Parathyroid adenoma (tissue), 2 donors: Measurements from ENCODE around the gene MT1F.

ENCODE experiments used
- H2AFZ ChIP-seq: fragments of 300-600 bp; sonication (generic); one replicate; pipeline ENCODE4 v1.7.0; 2017; ENCODE audit warnings: antibody characterized with exemption, mild to moderate bottlenecking
- H3K27ac ChIP-seq: fragments of 300-600 bp; sonication (generic); one replicate; pipeline ENCODE4 v1.7.0; 2017
- H3K27me3 ChIP-seq: fragments of 300-600 bp; sonication (generic); one replicate; pipeline ENCODE4 v1.7.0; 2017; ENCODE audit warnings: low read length; ENCODE audit not compliant: control insufficient read depth, insufficient read depth
- H3K36me3 ChIP-seq: fragments of 300-600 bp; sonication (generic); one replicate; pipeline ENCODE4 v1.7.0; 2017; ENCODE audit warnings: low read length; ENCODE audit not compliant: control insufficient read depth, insufficient read depth
- H3K4me1 ChIP-seq: fragments of 300-600 bp; sonication (generic); one replicate; pipeline ENCODE4 v1.7.0; 2017; ENCODE audit warnings: control low read depth
- H3K4me2 ChIP-seq: fragments of 300-600 bp; sonication (generic); one replicate; pipeline ENCODE4 v1.7.0; 2017; ENCODE audit warnings: low read length
- H3K4me3 ChIP-seq: fragments of 300-600 bp; sonication (generic); one replicate; pipeline ENCODE4 v1.7.0; 2017; ENCODE audit warnings: low read depth, low read length
- H3K79me2 ChIP-seq: fragments of 300-600 bp; sonication (generic); one replicate; pipeline ENCODE4 v1.7.0; 2017; ENCODE audit warnings: control low read depth
- H3K9ac ChIP-seq: fragments of 300-600 bp; sonication (generic); one replicate; pipeline ENCODE4 v1.7.0; 2017; ENCODE audit warnings: mild to moderate bottlenecking
- H3K9me3 ChIP-seq: fragments of 300-600 bp; sonication (generic); one replicate; pipeline ENCODE4 v1.7.0; 2017; ENCODE audit warnings: low read length; ENCODE audit not compliant: control insufficient read depth
- CTCF ChIP-seq: fragments of 300-600 bp; sonication (generic); IDR thresholded peaks from one replicate; pipeline ENCODE4 v1.7.0; 2017; ENCODE audit warnings: antibody characterized with exemption, mild to moderate bottlenecking
- donor health status: primary hyperparathyroidism.

MT1F gene

GRCh38 chr16:56679078-56679730 is 21.4 kb downstream of the MT1F start:
- peak overlapping the region; percentile 31 for H2AFZ ChIP-seq
- H3K4me3 ChIP-seq, result no peak overlapping the region
- no peak overlapping the region for H3K4me2 ChIP-seq
- no peaks in the 10 kb centered on the region for H3K79me2 ChIP-seq
- H3K9me3 ChIP-seq, result no peaks in the 10 kb centered on the region
- peaks cover 13% of the 10 kb centered on the region for H3K4me1 ChIP-seq
- H3K9ac ChIP-seq, result no peak overlapping the region
- H3K27ac ChIP-seq, result peak overlapping the region; percentile 9
- H3K36me3 ChIP-seq, result no peaks in the 10 kb centered on the region
- H3K27me3 ChIP-seq, result no peaks in the 10 kb centered on the region
- no peak for TF ChIP-seq CTCF

- no peaks in the 10 kb centered on the region for H3K36me3 ChIP-seq
- H3K4me2 ChIP-seq, result no peak overlapping the region
- H3K4me1 ChIP-seq, result peaks cover 13% of the 10 kb centered on the region
- no peaks in the 10 kb centered on the region for H3K79me2 ChIP-seq
- no peak overlapping the region for H3K9ac ChIP-seq
- H3K27ac ChIP-seq, result peak overlapping the region; percentile 9
- H3K27me3 ChIP-seq, result no peaks in the 10 kb centered on the region
- no peaks in the 10 kb centered on the region for H3K9me3 ChIP-seq
- no peak for TF ChIP-seq CTCF
- no peak overlapping the region for H2AFZ ChIP-seq
- H3K4me3 ChIP-seq, result no peak overlapping the region
These were observed 22.1 kb downstream of the MT1F start for GRCh38 chr16:56679818-56680217.

- Histone ChIP-seq H3K4me3 (peak within 1 kb of the TSS; percentile 72), H3K9me3 (no peaks in the 10 kb centered on the region), H3K9ac (peak within 1 kb of the TSS; percentile 17), H3K4me1 (peaks cover 19% of the 10 kb centered on the region), H3K27ac (peak within 1 kb of the TSS; percentile 79), H2AFZ (peak within 1 kb of the TSS; percentile 85), H3K4me2 (peak within 1 kb of the TSS; percentile 73), H3K79me2 (no peaks in the 10 kb centered on the region), H3K27me3 (no peaks in the 10 kb centered on the region), H3K36me3 (no peaks in the 10 kb centered on the region)
- peak; percentile 4 for TF ChIP-seq CTCF
These were observed 24.4 kb downstream of the MT1F start, which contains the start of gene MT1X for GRCh38 chr16:56681939-56682702. TSS of gene MT1X (plus strand) at chr16:56682470. CDS start at chr16:56682541, 71 bp downstream.

- H3K36me3 ChIP-seq, result no peaks in the 10 kb centered on the region
- TF ChIP-seq CTCF, result no peak
- H3K27me3 ChIP-seq, result no peaks in the 10 kb centered on the region
- H2AFZ ChIP-seq, result peak overlapping the region; percentile 85
- H3K27ac ChIP-seq, result peak overlapping the region; percentile 79
- H3K4me2 ChIP-seq, result peak overlapping the region; percentile 73
- peak overlapping the region; percentile 72 for H3K4me3 ChIP-seq
- H3K79me2 ChIP-seq, result no peaks in the 10 kb centered on the region
- no peaks in the 10 kb centered on the region for H3K9me3 ChIP-seq
- peaks cover 19% of the 10 kb centered on the region for H3K4me1 ChIP-seq
- H3K9ac ChIP-seq, result peak overlapping the region; percentile 17
These were observed 25.1 kb downstream of the MT1F start for GRCh38 chr16:56682703-56683397.
